ENCODE data around the gene CD164L2.
A peak's percentile ranks its signal among the peaks of the same experiment; 100 is the strongest.

Gene CD164L2

GRCh38 chr1:27342778-27343638 is 40.1 kb downstream of the CD164L2 start:
- DNase-seq, result peak; percentile 81

GRCh38 chr1:27342391-27342777 is 40.7 kb downstream of the CD164L2 start:
- peak; percentile 50 for DNase-seq

GRCh38 chr1:27341525-27342252 is 41.4 kb downstream of the CD164L2 start, which contains the start of gene SYTL1:
SYTL1 (plus strand) TSS chr1:27342022; CDS start chr1:27345335, 3,313 bp downstream.
- DNase-seq, result peak; percentile 76

- no peak for DNase-seq
Observed at GRCh38 chr1:27339213-27339612, 43.9 kb downstream of the CD164L2 start.

GRCh38 chr1:27338751-27339150 is 44.4 kb downstream of the CD164L2 start:
- no peak for DNase-seq

- DNase-seq, result no peak
Observed at GRCh38 chr1:27336756-27337155, 46.4 kb downstream of the CD164L2 start.

GRCh38 chr1:27335506-27336422 is 47.4 kb downstream of the CD164L2 start:
- DNase-seq, result no peak

GRCh38 chr1:27333717-27334279 is 49.3 kb downstream of the CD164L2 start:
- no peak for DNase-seq

- peak; percentile 56 for DNase-seq
Observed at GRCh38 chr1:27332536-27333281, 50.4 kb downstream of the CD164L2 start.

- DNase-seq, result no peak
Observed at GRCh38 chr1:27331922-27332321, 51.2 kb downstream of the CD164L2 start.

GRCh38 chr1:27331426-27331825 is 51.7 kb downstream of the CD164L2 start:
- no peak for DNase-seq

GRCh38 chr1:27330786-27331185 is 52.3 kb downstream of the CD164L2 start:
- DNase-seq, result no peak
